HCT116 (cell line): ENCODE data around the gene PLCH2. TPM values are rescaled to one million over a fixed set of nuclear protein-coding genes. Genes with fewer than 3 reads are reported as not detected.

Experiments used
- ATAC-seq: fragments of 200-7000 bp; cut with Tn5 transposase; 2 replicates; pipeline ENCODE4 v1.9.1; 2020; ENCODE audit warnings: mild to moderate bottlenecking, moderate library complexity
- BruUV-seq: library from RNA; stranded (reverse); fragments of 400-500 nt; replicated peaks from 2 replicates; lab custom pipeline; 2021; lab: Mats Ljungman, UMichigan
- CTCF ChIA-PET: fragments of 300-600 bp; sonication (Branson Sonifier 250); formaldehyde crosslinking; loops from one replicate; lab custom pipeline; 2021; ENCODE audit warnings: antibody characterized with exemption; lab: Charles Lee
- POLR2A ChIA-PET: fragments of 300-600, 350-600 bp; sonication (Branson Sonifier 250); formaldehyde crosslinking; loops from one replicate; lab custom pipeline; 2021; ENCODE audit warnings: antibody characterized with exemption; lab: Charles Lee
- RAD21 ChIA-PET, 2 experiments: fragments of 300-600 bp; sonication (Branson Sonifier 250); formaldehyde crosslinking; loops; one replicate each; lab custom pipeline; 2023; ENCODE audit warnings: low total read pairs in 2 of 2; ENCODE audit not compliant: uncharacterized antibody in 2 of 2, unreplicated experiment in 2 of 2, low non-redundant PET in 1 of 2; lab: Charles Lee
- DNase-seq: peaks from one replicate; pipeline ENCODE4 v3.0.0-alpha.2; 2010; ENCODE audit warnings: low read depth, low spot score
- H2AFZ ChIP-seq: fragments of 200-600 bp; shearing (Covaris generic), sonication (generic); 2 replicates; pipeline ENCODE4 v1.6.1; 2017; ENCODE audit warnings: low read depth, mixed run types, mixed read lengths, antibody characterized with exemption, low read length; ENCODE audit not compliant: poor library complexity, severe bottlenecking
- H3K27ac ChIP-seq: 2 replicates; pipeline ENCODE4 v1.5.1; 2012; ENCODE audit warnings: low read depth, low read length
- H3K27me3 ChIP-seq: fragments of 200-600 bp; sonication (generic); 2 replicates; pipeline ENCODE4 v1.6.1; 2016; ENCODE audit warnings: mixed run types, low read length, mixed read lengths; ENCODE audit not compliant: insufficient read depth
- H3K36me3 ChIP-seq, 2 experiments: fragments of 200-500 bp in 1 of 2; fragments of 200-600 bp in 1 of 2; sonication (Bioruptor generic) in 1 of 2; sonication (generic) in 1 of 2; 2 replicates each; pipeline versions ENCODE4 v1.5.1 to v1.6.1; 2014 to 2016; ENCODE audit warnings: low read length in 2 of 2, inconsistent platforms in 1 of 2, mixed read lengths in 1 of 2, mixed run types in 1 of 2; ENCODE audit not compliant: insufficient read depth in 2 of 2, control insufficient read depth in 1 of 2
- H3K4me1 ChIP-seq, 2 experiments: fragments of 200-600 bp in 1 of 2; sonication (generic) in 1 of 2; 2 replicates each; pipeline versions ENCODE4 v1.5.1 to v1.6.1; 2012 to 2017; ENCODE audit warnings: low read length in 2 of 2, inconsistent platforms in 1 of 2, mild to moderate bottlenecking in 1 of 2, mixed read lengths in 1 of 2, mixed run types in 1 of 2, moderate library complexity in 1 of 2; ENCODE audit not compliant: insufficient read depth in 2 of 2, control insufficient read depth in 1 of 2
- H3K4me2 ChIP-seq: fragments of 200-600 bp; sonication (generic); 2 replicates; pipeline ENCODE4 v1.6.1; 2017; ENCODE audit warnings: mixed run types, low read length, mixed read lengths
- H3K4me3 ChIP-seq, 2 experiments: fragments of 200-600 bp in 1 of 2; sonication (generic) in 1 of 2; replicated peaks in 1 of 2; 2 replicates each; pipeline ENCODE4 v1.5.1; 2011 to 2016; ENCODE audit warnings: low read length in 2 of 2, control low read depth in 1 of 2, low read depth in 1 of 2, mild to moderate bottlenecking in 1 of 2, mixed read lengths in 1 of 2, mixed run types in 1 of 2
- H3K79me2 ChIP-seq: fragments of 200-600 bp; sonication (generic); 2 replicates; pipeline ENCODE4 v1.6.1; 2017; ENCODE audit warnings: mild to moderate bottlenecking, mixed run types, low read length, moderate library complexity, mixed read lengths; ENCODE audit not compliant: insufficient read depth
- H3K9ac ChIP-seq: fragments of 200-600 bp; sonication (generic); 2 replicates; pipeline ENCODE4 v1.6.1; 2016; ENCODE audit warnings: low read length, mixed read lengths
- H3K9me2 ChIP-seq: fragments of 200-600 bp; sonication (generic), shearing (Covaris generic); 2 replicates; pipeline ENCODE4 v1.6.1; 2017; ENCODE audit warnings: mixed run types, mild to moderate bottlenecking, moderate library complexity; ENCODE audit not compliant: insufficient read depth
- H3K9me3 ChIP-seq, 2 experiments: fragments of 200-500 bp in 1 of 2; fragments of 200-600 bp in 1 of 2; sonication (Bioruptor generic) in 1 of 2; sonication (generic) in 1 of 2; 2 replicates each; pipeline ENCODE4 v1.6.1; 2014 to 2017; ENCODE audit warnings: low read length in 2 of 2, mixed read lengths in 2 of 2, inconsistent platforms in 1 of 2, low read depth in 1 of 2, mild to moderate bottlenecking in 1 of 2, mixed run types in 1 of 2, moderate library complexity in 1 of 2; ENCODE audit not compliant: control insufficient read depth in 1 of 2, insufficient read depth in 1 of 2
- H4K20me1 ChIP-seq: fragments of 200-600 bp; sonication (generic), shearing (Covaris generic); 2 replicates; pipeline ENCODE4 v1.6.1; 2017; ENCODE audit warnings: mixed run types, mild to moderate bottlenecking, moderate library complexity; ENCODE audit not compliant: insufficient read depth
- CEBPB ChIP-seq: IDR thresholded peaks from 2 replicates; pipeline ENCODE4 v1.6.1; 2012; ENCODE audit warnings: low read depth
- ELF1 ChIP-seq: IDR thresholded peaks from 2 replicates; pipeline ENCODE4 v1.6.1; 2012; ENCODE audit warnings: low read depth, borderline replicate concordance
- EZH2 ChIP-seq: fragments of 200-600 bp; sonication (generic); IDR thresholded peaks from 2 replicates; pipeline ENCODE4 v1.6.1; 2017; ENCODE audit warnings: antibody characterized with exemption, mixed run types
- FOSL1 ChIP-seq: IDR thresholded peaks from 2 replicates; pipeline ENCODE4 v1.6.1; 2012; ENCODE audit warnings: low read depth
- JUND ChIP-seq: IDR thresholded peaks from 2 replicates; pipeline ENCODE4 v1.6.1; 2012
- POLR2A ChIP-seq: IDR thresholded peaks from 2 replicates; pipeline ENCODE4 v1.7.0; 2011; ENCODE audit warnings: borderline replicate concordance; ENCODE audit not compliant: insufficient read depth, insufficient read length; ENCODE audit errors: extremely low read depth
- POLR2AphosphoS5 ChIP-seq: IDR thresholded peaks from 2 replicates; pipeline ENCODE4 v1.6.1; 2011; ENCODE audit warnings: mild to moderate bottlenecking, low read depth, low read length, moderate library complexity
- RAD21 ChIP-seq: IDR thresholded peaks from 2 replicates; pipeline ENCODE4 v1.6.1; 2012; ENCODE audit warnings: low read depth, mild to moderate bottlenecking
- SIN3A ChIP-seq: IDR thresholded peaks from 2 replicates; pipeline ENCODE4 v1.6.1; 2012; ENCODE audit warnings: low read depth
- SP1 ChIP-seq: IDR thresholded peaks from 2 replicates; pipeline ENCODE4 v1.6.1; 2012; ENCODE audit warnings: low read depth
- SRF ChIP-seq: IDR thresholded peaks from 2 replicates; pipeline ENCODE4 v1.6.1; 2012; ENCODE audit warnings: low read depth
- TCF7L2 ChIP-seq: IDR thresholded peaks from 2 replicates; pipeline ENCODE4 v1.7.0; 2011; ENCODE audit warnings: borderline replicate concordance, inconsistent platforms; ENCODE audit not compliant: insufficient read depth, insufficient read length; ENCODE audit errors: extremely low read depth
- YY1 ChIP-seq: IDR thresholded peaks from 2 replicates; pipeline ENCODE4 v1.6.1; 2011; ENCODE audit warnings: low read length, low read depth, moderate library complexity, mild to moderate bottlenecking; ENCODE audit not compliant: insufficient replicate concordance; ENCODE audit errors: extremely low read depth
- ZFX ChIP-seq: fragments of 450-650 bp; IDR thresholded peaks from 2 replicates; pipeline ENCODE4 v1.6.1; 2017
- intact Hi-C: fragments of 100-400 bp; cut with micrococcal nuclease; formaldehyde crosslinking; loops from 2 replicates; pipeline ENCODE4 v1.10.0; 2022
- total RNA-seq: library from RNA; stranded (reverse); gene quantifications from one replicate; pipeline ENCODE4 v1.2.1, GENCODE V29; 2021; ENCODE audit not compliant: unreplicated experiment
- TF ChIP-seq, protein P1 (sequence below): IDR thresholded peaks from 2 replicates; pipeline ENCODE4 v1.6.1; 2012
- TF ChIP-seq, protein P2 (sequence below): IDR thresholded peaks from 2 replicates; pipeline ENCODE4 v1.6.1; 2012
- TF ChIP-seq, protein P3 (sequence below): IDR thresholded peaks from 2 replicates; pipeline ENCODE4 v1.6.1; 2012; ENCODE audit warnings: low read depth
- TF ChIP-seq, protein P4 (sequence below), 3 experiments: fragments of 200-600 bp in 1 of 3; sonication (generic) in 1 of 3; IDR thresholded peaks in 2 of 3; conservative IDR thresholded peaks in 1 of 3; 2 replicates each; pipeline ENCODE4 v1.5.1; 2012 to 2017; ENCODE audit warnings: low read depth in 2 of 3, low read length in 2 of 3, antibody characterized with exemption in 1 of 3, borderline replicate concordance in 1 of 3, control low read depth in 1 of 3, mild to moderate bottlenecking in 1 of 3, mixed read lengths in 1 of 3, mixed run types in 1 of 3, moderate library complexity in 1 of 3; ENCODE audit not compliant: insufficient read depth in 1 of 3
- TF ChIP-seq, protein P5 (sequence below): IDR thresholded peaks from 2 replicates; pipeline ENCODE4 v1.6.1; 2011; ENCODE audit warnings: mild to moderate bottlenecking, low read length, moderate library complexity; ENCODE audit not compliant: insufficient replicate concordance; ENCODE audit errors: extremely low read depth

The PLCH2 gene
- total RNA-seq, 1 experiment from 2014 or later, result 2.0 TPM

DNA sequence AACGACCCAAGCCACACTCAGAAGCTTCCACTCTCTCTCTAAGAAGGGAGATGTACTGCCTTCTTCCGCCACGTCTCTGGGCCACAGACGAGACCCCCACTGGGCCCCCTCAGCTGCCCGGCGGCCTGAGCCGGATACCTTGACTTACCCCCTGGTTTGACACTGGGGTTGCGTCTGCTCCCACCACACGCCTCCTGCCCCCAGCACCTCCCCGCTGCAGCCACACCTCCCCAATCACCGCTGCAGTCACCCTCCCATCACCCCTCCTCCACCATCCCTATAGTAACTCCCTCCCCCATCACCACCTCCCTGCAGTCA, 39.6 kb downstream of the PLCH2 start:
- H3K36me3 ChIP-seq, result peaks cover 22% of the 10 kb centered on the region in 2 experiments; a peak in 3 of 4 replicates

More for the DNA sequence above, 39.6 kb downstream of the PLCH2 start:
- ChIA-PET RAD21 (no interaction called here), CTCF (no interaction called here)
- no peaks in the 10 kb centered on the region for H4K20me1 ChIP-seq
- intact Hi-C loops, result no loop called here
- H3K4me3 ChIP-seq, result no peak overlapping the region
- H3K79me2 ChIP-seq, result no peaks in the 10 kb centered on the region
- H3K9ac ChIP-seq, result no peak overlapping the region
- ATAC-seq, result no peak; the same call in 1 of the 2 replicates
- no peak overlapping the region for H3K27ac ChIP-seq
- H3K4me1 ChIP-seq, result no peaks in the 10 kb centered on the region
- H2AFZ ChIP-seq, result no peak overlapping the region
- no peak overlapping the region for H3K4me2 ChIP-seq
- TF ChIP-seq JUND (no peak), SP1 (no peak), SIN3A (no peak), ZFX (no peak), RAD21 (no peak), FOSL1 (no peak), POLR2A (no peak), CEBPB (no peak), ELF1 (no peak), TCF7L2 (no peak), EZH2 (no peak), SRF (no peak), YY1 (no peak), POLR2AphosphoS5 (no peak)
- TF ChIP-seq, protein P1, sequence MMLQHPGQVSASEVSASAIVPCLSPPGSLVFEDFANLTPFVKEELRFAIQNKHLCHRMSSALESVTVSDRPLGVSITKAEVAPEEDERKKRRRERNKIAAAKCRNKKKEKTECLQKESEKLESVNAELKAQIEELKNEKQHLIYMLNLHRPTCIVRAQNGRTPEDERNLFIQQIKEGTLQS, result no peak
- TF ChIP-seq, protein P2, sequence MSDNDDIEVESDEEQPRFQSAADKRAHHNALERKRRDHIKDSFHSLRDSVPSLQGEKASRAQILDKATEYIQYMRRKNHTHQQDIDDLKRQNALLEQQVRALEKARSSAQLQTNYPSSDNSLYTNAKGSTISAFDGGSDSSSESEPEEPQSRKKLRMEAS, result no peak
- TF ChIP-seq, protein P3, sequence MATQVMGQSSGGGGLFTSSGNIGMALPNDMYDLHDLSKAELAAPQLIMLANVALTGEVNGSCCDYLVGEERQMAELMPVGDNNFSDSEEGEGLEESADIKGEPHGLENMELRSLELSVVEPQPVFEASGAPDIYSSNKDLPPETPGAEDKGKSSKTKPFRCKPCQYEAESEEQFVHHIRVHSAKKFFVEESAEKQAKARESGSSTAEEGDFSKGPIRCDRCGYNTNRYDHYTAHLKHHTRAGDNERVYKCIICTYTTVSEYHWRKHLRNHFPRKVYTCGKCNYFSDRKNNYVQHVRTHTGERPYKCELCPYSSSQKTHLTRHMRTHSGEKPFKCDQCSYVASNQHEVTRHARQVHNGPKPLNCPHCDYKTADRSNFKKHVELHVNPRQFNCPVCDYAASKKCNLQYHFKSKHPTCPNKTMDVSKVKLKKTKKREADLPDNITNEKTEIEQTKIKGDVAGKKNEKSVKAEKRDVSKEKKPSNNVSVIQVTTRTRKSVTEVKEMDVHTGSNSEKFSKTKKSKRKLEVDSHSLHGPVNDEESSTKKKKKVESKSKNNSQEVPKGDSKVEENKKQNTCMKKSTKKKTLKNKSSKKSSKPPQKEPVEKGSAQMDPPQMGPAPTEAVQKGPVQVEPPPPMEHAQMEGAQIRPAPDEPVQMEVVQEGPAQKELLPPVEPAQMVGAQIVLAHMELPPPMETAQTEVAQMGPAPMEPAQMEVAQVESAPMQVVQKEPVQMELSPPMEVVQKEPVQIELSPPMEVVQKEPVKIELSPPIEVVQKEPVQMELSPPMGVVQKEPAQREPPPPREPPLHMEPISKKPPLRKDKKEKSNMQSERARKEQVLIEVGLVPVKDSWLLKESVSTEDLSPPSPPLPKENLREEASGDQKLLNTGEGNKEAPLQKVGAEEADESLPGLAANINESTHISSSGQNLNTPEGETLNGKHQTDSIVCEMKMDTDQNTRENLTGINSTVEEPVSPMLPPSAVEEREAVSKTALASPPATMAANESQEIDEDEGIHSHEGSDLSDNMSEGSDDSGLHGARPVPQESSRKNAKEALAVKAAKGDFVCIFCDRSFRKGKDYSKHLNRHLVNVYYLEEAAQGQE, result no peak
- TF ChIP-seq, protein P4, sequence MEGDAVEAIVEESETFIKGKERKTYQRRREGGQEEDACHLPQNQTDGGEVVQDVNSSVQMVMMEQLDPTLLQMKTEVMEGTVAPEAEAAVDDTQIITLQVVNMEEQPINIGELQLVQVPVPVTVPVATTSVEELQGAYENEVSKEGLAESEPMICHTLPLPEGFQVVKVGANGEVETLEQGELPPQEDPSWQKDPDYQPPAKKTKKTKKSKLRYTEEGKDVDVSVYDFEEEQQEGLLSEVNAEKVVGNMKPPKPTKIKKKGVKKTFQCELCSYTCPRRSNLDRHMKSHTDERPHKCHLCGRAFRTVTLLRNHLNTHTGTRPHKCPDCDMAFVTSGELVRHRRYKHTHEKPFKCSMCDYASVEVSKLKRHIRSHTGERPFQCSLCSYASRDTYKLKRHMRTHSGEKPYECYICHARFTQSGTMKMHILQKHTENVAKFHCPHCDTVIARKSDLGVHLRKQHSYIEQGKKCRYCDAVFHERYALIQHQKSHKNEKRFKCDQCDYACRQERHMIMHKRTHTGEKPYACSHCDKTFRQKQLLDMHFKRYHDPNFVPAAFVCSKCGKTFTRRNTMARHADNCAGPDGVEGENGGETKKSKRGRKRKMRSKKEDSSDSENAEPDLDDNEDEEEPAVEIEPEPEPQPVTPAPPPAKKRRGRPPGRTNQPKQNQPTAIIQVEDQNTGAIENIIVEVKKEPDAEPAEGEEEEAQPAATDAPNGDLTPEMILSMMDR (IDR thresholded peaks at IDR 0.05 in 2 of 3, conservative IDR thresholded peaks at IDR 0.05 in 1 of 3; ENCODE audit: borderline replicate concordance in 1 of 3, insufficient read depth in 1 of 3, low read depth in 2 of 3, low read length in 2 of 3), result no peak
- TF ChIP-seq, protein P5, sequence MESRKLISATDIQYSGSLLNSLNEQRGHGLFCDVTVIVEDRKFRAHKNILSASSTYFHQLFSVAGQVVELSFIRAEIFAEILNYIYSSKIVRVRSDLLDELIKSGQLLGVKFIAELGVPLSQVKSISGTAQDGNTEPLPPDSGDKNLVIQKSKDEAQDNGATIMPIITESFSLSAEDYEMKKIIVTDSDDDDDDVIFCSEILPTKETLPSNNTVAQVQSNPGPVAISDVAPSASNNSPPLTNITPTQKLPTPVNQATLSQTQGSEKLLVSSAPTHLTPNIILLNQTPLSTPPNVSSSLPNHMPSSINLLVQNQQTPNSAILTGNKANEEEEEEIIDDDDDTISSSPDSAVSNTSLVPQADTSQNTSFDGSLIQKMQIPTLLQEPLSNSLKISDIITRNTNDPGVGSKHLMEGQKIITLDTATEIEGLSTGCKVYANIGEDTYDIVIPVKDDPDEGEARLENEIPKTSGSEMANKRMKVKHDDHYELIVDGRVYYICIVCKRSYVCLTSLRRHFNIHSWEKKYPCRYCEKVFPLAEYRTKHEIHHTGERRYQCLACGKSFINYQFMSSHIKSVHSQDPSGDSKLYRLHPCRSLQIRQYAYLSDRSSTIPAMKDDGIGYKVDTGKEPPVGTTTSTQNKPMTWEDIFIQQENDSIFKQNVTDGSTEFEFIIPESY, result no peak
- TF ChIP-seq, all 23 proteins: peak for 0
- POLR2A ChIA-PET, result no interaction called here
- no TSS peak for BruUV-seq
- Histone ChIP-seq H3K9me2 (no peaks in the 10 kb centered on the region), H3K27me3 (no peaks in the 10 kb centered on the region), H3K9me3 (no peaks in the 10 kb centered on the region)
- no peak for DNase-seq
